Activated CD8-positive, alpha-beta T cell treated with anti-CD3 and anti-CD28 coated beads for 36 hours (primary cell): Measurements from ENCODE around the gene PPP1R26. TPM values are rescaled to one million over a fixed set of nuclear protein-coding genes. Genes with fewer than 3 reads are reported as not detected.

Experiments
- ATAC-seq: fragments of 200-7000 bp; cut with Tn5 transposase; one replicate; pipeline ENCODE4 v1.10.0; 2021; ENCODE audit warnings: mild to moderate bottlenecking, moderate library complexity
- CTCF ChIA-PET: fragments of 350-600 bp; sonication (Branson Sonifier 250); formaldehyde crosslinking; loops from one replicate; lab custom pipeline; 2021; ENCODE audit warnings: antibody characterized with exemption; lab: Charles Lee
- POLR2A ChIA-PET: fragments of 350-600 bp; sonication (Branson Sonifier 250); formaldehyde crosslinking; loops from one replicate; lab custom pipeline; 2021; ENCODE audit warnings: antibody characterized with exemption; lab: Charles Lee
- DNase-seq: peaks from one replicate; pipeline ENCODE4 v3.0.0-alpha.2; 2020
- H3K27ac Mint-ChIP-seq: one replicate; pipeline ENCODE4 v1.8.0; 2021; ENCODE audit warnings: mild to moderate bottlenecking, mixed read lengths
- H3K27me3 Mint-ChIP-seq: one replicate; pipeline ENCODE4 v1.8.0; 2021; ENCODE audit warnings: mixed read lengths
- H3K36me3 Mint-ChIP-seq: one replicate; pipeline ENCODE4 v1.8.0; 2021; ENCODE audit warnings: low read depth, mixed read lengths
- H3K4me1 Mint-ChIP-seq: one replicate; pipeline ENCODE4 v1.8.0; 2021; ENCODE audit warnings: low read depth, mixed read lengths
- H3K4me3 Mint-ChIP-seq: one replicate; pipeline ENCODE4 v1.8.0; 2021; ENCODE audit warnings: mild to moderate bottlenecking, moderate library complexity, mixed read lengths
- H3K9me3 Mint-ChIP-seq: one replicate; pipeline ENCODE4 v1.8.0; 2021; ENCODE audit warnings: mixed read lengths
- intact Hi-C: fragments of 100-400 bp; cut with micrococcal nuclease; formaldehyde crosslinking; loops from one replicate; pipeline ENCODE4 v1.10.0; 2022
- total RNA-seq, 2 experiments: library from RNA; stranded (reverse); gene quantifications; one replicate each; pipeline ENCODE4 v1.2.3, GENCODE V29; 2021
- TF ChIP-seq, protein P1 (sequence below): fragments of 200-600 bp; IDR thresholded peaks from one replicate; pipeline ENCODE4 v1.8.0; 2022; ENCODE audit warnings: antibody characterized with exemption, mild to moderate bottlenecking

The PPP1R26 gene
- total RNA-seq, 2 experiments from 2014 or later, result 0.54 to 0.58 TPM

DNA sequence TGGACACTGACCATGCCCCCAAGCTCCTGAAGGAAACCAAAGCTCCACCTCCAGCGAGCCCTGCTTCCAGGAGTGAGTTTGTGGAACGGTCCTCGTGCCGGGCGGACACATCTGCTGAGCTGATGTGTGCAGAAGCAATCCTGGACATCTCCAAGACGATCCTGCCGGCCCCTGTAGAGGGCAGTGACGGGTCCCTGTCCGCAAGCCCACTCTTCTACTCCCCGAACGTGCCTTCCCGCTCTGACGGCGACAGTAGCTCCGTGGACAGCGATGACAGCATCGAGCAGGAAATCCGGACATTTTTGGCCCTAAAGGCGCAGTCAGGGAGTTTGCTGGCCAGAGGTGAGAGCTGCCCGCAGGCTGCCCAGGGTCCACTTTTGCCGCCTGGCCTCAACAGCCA, 6.2 kb downstream of the PPP1R26 start:
- ATAC-seq, result no peak
- DNase-seq, result no peak
- no peaks in the 10 kb centered on the region for H3K36me3 Mint-ChIP-seq
- no peaks in the 10 kb centered on the region for H3K4me1 Mint-ChIP-seq
- CTCF ChIA-PET, result interaction anchor here (0.9 kb wide), 1 partner anchor 19 kb away, joined by 3 read pairs; no protein-coding TSS in a partner anchor
- H3K9me3 Mint-ChIP-seq, result no peaks in the 10 kb centered on the region
- TF ChIP-seq, protein P1, sequence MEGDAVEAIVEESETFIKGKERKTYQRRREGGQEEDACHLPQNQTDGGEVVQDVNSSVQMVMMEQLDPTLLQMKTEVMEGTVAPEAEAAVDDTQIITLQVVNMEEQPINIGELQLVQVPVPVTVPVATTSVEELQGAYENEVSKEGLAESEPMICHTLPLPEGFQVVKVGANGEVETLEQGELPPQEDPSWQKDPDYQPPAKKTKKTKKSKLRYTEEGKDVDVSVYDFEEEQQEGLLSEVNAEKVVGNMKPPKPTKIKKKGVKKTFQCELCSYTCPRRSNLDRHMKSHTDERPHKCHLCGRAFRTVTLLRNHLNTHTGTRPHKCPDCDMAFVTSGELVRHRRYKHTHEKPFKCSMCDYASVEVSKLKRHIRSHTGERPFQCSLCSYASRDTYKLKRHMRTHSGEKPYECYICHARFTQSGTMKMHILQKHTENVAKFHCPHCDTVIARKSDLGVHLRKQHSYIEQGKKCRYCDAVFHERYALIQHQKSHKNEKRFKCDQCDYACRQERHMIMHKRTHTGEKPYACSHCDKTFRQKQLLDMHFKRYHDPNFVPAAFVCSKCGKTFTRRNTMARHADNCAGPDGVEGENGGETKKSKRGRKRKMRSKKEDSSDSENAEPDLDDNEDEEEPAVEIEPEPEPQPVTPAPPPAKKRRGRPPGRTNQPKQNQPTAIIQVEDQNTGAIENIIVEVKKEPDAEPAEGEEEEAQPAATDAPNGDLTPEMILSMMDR, result no peak
- no peak overlapping the region for H3K27ac Mint-ChIP-seq
- intact Hi-C loops, result no loop called here
- POLR2A ChIA-PET, result interaction anchor here (1.1 kb wide), 1 partner anchor 8 kb away, joined by 3 read pairs; no protein-coding TSS in a partner anchor
- peaks cover 27% of the 10 kb centered on the region for H3K27me3 Mint-ChIP-seq
- H3K4me3 Mint-ChIP-seq, result no peak overlapping the region

DNA sequence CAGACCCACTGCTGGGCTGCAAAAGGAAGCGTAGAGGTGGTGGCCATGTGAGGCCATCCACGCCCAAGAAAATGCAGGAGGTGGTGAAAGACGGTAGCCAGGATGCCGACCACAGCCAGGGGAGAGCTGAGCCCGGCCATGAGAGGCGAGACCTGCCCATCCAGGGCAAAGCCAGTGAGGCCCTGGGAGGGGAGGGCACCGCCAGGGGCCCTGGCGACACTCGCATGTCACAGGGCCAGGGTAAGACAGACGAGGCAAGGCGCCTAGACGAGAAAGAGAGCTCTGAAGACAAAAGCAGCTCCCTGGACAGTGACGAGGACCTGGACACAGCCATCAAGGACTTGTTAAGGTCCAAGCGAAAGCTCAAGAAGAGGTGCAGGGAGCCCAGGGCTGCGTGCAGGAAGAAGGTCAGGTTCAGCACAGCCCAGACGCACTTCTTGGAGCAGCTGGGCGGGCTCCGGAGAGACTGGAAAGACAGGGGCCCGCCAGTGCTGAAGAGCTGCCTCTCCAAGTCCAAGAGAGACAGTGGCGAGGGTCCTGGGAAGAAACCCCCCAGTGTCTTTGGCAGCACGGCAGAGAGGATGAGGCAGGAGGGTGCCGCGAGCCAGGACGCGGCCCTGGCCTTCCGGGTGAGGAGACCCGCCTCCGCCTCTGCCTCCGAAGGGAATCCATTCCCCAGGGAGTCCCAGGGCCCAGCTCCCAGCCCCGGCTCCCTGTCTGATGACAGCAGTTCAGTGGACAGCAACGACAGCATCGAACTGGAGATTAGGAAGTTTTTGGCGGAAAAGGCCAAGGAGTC, 6.9 kb downstream of the PPP1R26 start:
- H3K9me3 Mint-ChIP-seq, result no peaks in the 10 kb centered on the region
- TF ChIP-seq, protein P1, result no peak
- CTCF ChIA-PET, result interaction anchor here (0.9 kb wide), 1 partner anchor 18 kb away, joined by 3 read pairs; no protein-coding TSS in a partner anchor
- intact Hi-C loops, result no loop called here
- POLR2A ChIA-PET, result interaction anchor here (1.1 kb wide), 1 partner anchor 9 kb away, joined by 3 read pairs; no protein-coding TSS in a partner anchor
- H3K27me3 Mint-ChIP-seq, result peaks cover 24% of the 10 kb centered on the region
- no peaks in the 10 kb centered on the region for H3K36me3 Mint-ChIP-seq
- no peak overlapping the region for H3K27ac Mint-ChIP-seq
- ATAC-seq (no peak), DNase-seq (no peak)
- no peak overlapping the region for H3K4me3 Mint-ChIP-seq
- H3K4me1 Mint-ChIP-seq, result no peaks in the 10 kb centered on the region

DNA sequence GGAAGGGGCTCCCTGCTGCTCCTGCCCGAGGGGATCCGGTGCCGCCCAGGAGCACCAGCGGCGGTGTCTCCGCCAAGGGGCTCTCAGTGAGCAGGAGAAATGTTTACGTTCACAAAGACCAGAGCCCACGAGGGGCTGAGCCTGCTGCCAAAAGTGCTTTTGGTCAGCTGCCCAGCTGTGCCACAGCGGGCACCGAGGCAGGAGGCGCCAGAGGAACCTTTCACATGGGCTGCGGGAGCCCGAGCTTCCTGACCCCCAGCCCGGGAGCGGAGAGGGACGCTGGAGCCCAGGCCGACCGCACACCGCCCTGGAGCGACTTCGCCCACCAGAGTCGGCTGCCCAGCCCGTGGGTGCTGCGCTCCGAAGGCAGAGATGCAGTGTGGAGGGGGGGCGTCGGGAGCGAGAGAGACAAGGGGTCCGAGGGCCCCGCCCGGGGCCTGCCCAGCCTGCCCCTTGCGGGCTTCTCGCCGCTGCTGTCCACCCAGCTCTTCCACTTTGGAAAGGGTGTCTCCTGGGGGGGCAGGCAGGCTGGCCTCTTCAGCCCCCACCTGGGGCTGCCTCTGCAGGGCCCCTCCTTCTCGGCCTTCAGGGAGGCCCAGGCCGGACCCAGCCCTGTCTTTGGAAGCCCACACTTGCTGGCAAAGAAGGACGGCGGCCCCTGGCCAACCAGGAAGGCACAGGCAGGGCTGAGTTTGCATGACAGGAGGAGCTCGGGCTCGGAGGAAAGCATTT, 7.9 kb downstream of the PPP1R26 start:
- DNase-seq (no peak), ATAC-seq (no peak)
- no peaks in the 10 kb centered on the region for H3K4me1 Mint-ChIP-seq
- H3K27ac Mint-ChIP-seq, result no peak overlapping the region
- H3K9me3 Mint-ChIP-seq, result no peaks in the 10 kb centered on the region
- peaks cover 18% of the 10 kb centered on the region for H3K27me3 Mint-ChIP-seq
- no peak overlapping the region for H3K4me3 Mint-ChIP-seq
- H3K36me3 Mint-ChIP-seq, result no peaks in the 10 kb centered on the region
- ChIA-PET POLR2A (no interaction called here), CTCF (no interaction called here)
- TF ChIP-seq, protein P1, result no peak
- intact Hi-C loops, result no loop called here

DNA sequence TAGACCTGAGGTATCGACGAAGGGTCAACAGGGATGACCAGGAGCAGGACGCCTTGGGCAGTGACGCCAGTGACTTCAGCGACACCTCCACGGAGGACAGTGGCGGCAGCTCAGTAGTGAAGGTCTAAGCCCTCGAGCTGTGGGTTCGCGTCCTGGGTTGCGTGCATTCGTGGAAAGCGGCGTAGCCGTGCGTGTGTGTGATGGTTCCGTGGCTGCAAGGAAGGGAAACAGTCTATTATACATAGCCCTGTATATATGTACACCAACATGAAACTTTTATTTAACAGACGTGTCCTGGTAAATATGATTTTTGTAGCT, 8.4 kb downstream of the PPP1R26 start:
- no peak for ATAC-seq
- CTCF ChIA-PET, result no interaction called here
- no peaks in the 10 kb centered on the region for H3K9me3 Mint-ChIP-seq

More for the DNA sequence above, 8.4 kb downstream of the PPP1R26 start:
- Mint-ChIP-seq H3K27ac (no peak overlapping the region), H3K36me3 (no peaks in the 10 kb centered on the region), H3K4me3 (no peak overlapping the region), H3K4me1 (no peaks in the 10 kb centered on the region), H3K27me3 (peaks cover 15% of the 10 kb centered on the region)
- intact Hi-C loops, result no loop called here
- TF ChIP-seq, protein P1, result no peak
- POLR2A ChIA-PET, result no interaction called here
- DNase-seq, result no peak
